C4-2B (cell line): Measurements from ENCODE around the gene REXO5.

Experiments used
- ZFX ChIP-seq: fragments of 450-650 bp; IDR thresholded peaks from 2 replicates; pipeline ENCODE4 v1.6.1; 2017
- TF ChIP-seq, protein P1 (sequence below): fragments of 450-650 bp; conservative IDR thresholded peaks from 2 replicates; pipeline ENCODE4 v1.5.1; 2017; ENCODE audit warnings: mild to moderate bottlenecking

GRCh38 chr16:20871941-20872815, 65.9 kb downstream of the REXO5 start:
- TF ChIP-seq, protein P1, sequence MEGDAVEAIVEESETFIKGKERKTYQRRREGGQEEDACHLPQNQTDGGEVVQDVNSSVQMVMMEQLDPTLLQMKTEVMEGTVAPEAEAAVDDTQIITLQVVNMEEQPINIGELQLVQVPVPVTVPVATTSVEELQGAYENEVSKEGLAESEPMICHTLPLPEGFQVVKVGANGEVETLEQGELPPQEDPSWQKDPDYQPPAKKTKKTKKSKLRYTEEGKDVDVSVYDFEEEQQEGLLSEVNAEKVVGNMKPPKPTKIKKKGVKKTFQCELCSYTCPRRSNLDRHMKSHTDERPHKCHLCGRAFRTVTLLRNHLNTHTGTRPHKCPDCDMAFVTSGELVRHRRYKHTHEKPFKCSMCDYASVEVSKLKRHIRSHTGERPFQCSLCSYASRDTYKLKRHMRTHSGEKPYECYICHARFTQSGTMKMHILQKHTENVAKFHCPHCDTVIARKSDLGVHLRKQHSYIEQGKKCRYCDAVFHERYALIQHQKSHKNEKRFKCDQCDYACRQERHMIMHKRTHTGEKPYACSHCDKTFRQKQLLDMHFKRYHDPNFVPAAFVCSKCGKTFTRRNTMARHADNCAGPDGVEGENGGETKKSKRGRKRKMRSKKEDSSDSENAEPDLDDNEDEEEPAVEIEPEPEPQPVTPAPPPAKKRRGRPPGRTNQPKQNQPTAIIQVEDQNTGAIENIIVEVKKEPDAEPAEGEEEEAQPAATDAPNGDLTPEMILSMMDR, result no peak
- TF ChIP-seq ZFX, result no peak
